IPS-15b (cell line): ENCODE results near the gene SERINC2.
"Not testable (repeated sequence)": the region's sequence is repeated elsewhere in the genome, so short reads cannot be mapped to it uniquely, and the experiment has no call there.

Experiments
- H3K27me3 ChIP-seq: one replicate; pipeline ENCODE4 v1.6.1; 2013; ENCODE audit warnings: low read length; ENCODE audit not compliant: control insufficient read depth, insufficient read depth
- H3K36me3 ChIP-seq: one replicate; pipeline ENCODE4 v1.6.1; 2013; ENCODE audit warnings: low read length; ENCODE audit not compliant: control insufficient read depth, insufficient read depth
- H3K4me1 ChIP-seq: one replicate; pipeline ENCODE4 v1.6.1; 2013; ENCODE audit warnings: mild to moderate bottlenecking, low read length; ENCODE audit not compliant: control insufficient read depth, insufficient read depth
- H3K4me3 ChIP-seq: one replicate; pipeline ENCODE4 v1.5.1; 2013; ENCODE audit warnings: low read depth, low read length
- H3K9ac ChIP-seq: one replicate; pipeline ENCODE4 v1.6.1; 2013; ENCODE audit warnings: low read depth, mild to moderate bottlenecking, low read length
- H3K9me3 ChIP-seq: one replicate; pipeline ENCODE4 v1.6.1; 2013; ENCODE audit warnings: mild to moderate bottlenecking, low read length; ENCODE audit not compliant: control insufficient read depth, insufficient read depth

Gene SERINC2

GRCh38 chr1:31429583-31429982, 16.6 kb downstream of the SERINC2 start:
- Histone ChIP-seq H3K36me3 (peaks cover 2% of the 10 kb centered on the region), H3K4me1 (peaks cover 2% of the 10 kb centered on the region), H3K9ac (no peak overlapping the region), H3K4me3 (no peak overlapping the region), H3K27me3 (no peaks in the 10 kb centered on the region), H3K9me3 (no peaks in the 10 kb centered on the region)

GRCh38 chr1:31431351-31432257, 18.6 kb downstream of the SERINC2 start:
- H3K36me3 ChIP-seq, H3K4me3 ChIP-seq, H3K9me3 ChIP-seq, H3K27me3 ChIP-seq, H3K4me1 ChIP-seq, H3K9ac ChIP-seq: not testable (repeated sequence)

- Histone ChIP-seq H3K27me3 (no peaks in the 10 kb centered on the region), H3K9ac (no peak overlapping the region), H3K4me3 (no peak overlapping the region), H3K9me3 (no peaks in the 10 kb centered on the region), H3K36me3 (peaks cover 2% of the 10 kb centered on the region), H3K4me1 (peaks cover 2% of the 10 kb centered on the region)
These were observed 19.8 kb downstream of the SERINC2 start for GRCh38 chr1:31432592-31433395.

GRCh38 chr1:31433396-31433930, 20.4 kb downstream of the SERINC2 start:
- Histone ChIP-seq H3K27me3 (no peaks in the 10 kb centered on the region), H3K36me3 (peaks cover 2% of the 10 kb centered on the region), H3K9ac (no peak overlapping the region), H3K9me3 (no peaks in the 10 kb centered on the region), H3K4me1 (peaks cover 2% of the 10 kb centered on the region), H3K4me3 (no peak overlapping the region)

- H3K4me1 ChIP-seq = peaks cover 2% of the 10 kb centered on the region
- no peaks in the 10 kb centered on the region for H3K27me3 ChIP-seq
- no peaks in the 10 kb centered on the region for H3K9me3 ChIP-seq
- H3K9ac ChIP-seq = no peak overlapping the region
- no peak overlapping the region for H3K4me3 ChIP-seq
- peaks cover 2% of the 10 kb centered on the region for H3K36me3 ChIP-seq
These were observed 21.3 kb downstream of the SERINC2 start for GRCh38 chr1:31434101-31434871.

- Histone ChIP-seq H3K4me3 (no peak overlapping the region), H3K9me3 (no peaks in the 10 kb centered on the region), H3K4me1 (peaks cover 2% of the 10 kb centered on the region), H3K27me3 (no peaks in the 10 kb centered on the region), H3K36me3 (no peaks in the 10 kb centered on the region), H3K9ac (no peak overlapping the region)
These were observed 22.0 kb downstream of the SERINC2 start for GRCh38 chr1:31434979-31435378.

GRCh38 chr1:31435471-31436409, 22.7 kb downstream of the SERINC2 start:
- no peaks in the 10 kb centered on the region for H3K27me3 ChIP-seq
- peaks cover 2% of the 10 kb centered on the region for H3K4me1 ChIP-seq
- no peaks in the 10 kb centered on the region for H3K9me3 ChIP-seq
- H3K9ac ChIP-seq = no peak overlapping the region
- no peaks in the 10 kb centered on the region for H3K36me3 ChIP-seq
- H3K4me3 ChIP-seq = no peak overlapping the region

- Histone ChIP-seq H3K4me3 (no peak overlapping the region), H3K27me3 (no peaks in the 10 kb centered on the region), H3K36me3 (no peaks in the 10 kb centered on the region), H3K9me3 (no peaks in the 10 kb centered on the region), H3K4me1 (peaks cover 2% of the 10 kb centered on the region), H3K9ac (no peak overlapping the region)
These were observed 23.8 kb downstream of the SERINC2 start for GRCh38 chr1:31436596-31437432.

- no peaks in the 10 kb centered on the region for H3K9me3 ChIP-seq
- H3K36me3 ChIP-seq = no peaks in the 10 kb centered on the region
- peaks cover 2% of the 10 kb centered on the region for H3K4me1 ChIP-seq
- no peak overlapping the region for H3K4me3 ChIP-seq
- no peak overlapping the region for H3K9ac ChIP-seq
- no peaks in the 10 kb centered on the region for H3K27me3 ChIP-seq
These were observed 24.5 kb downstream of the SERINC2 start for GRCh38 chr1:31437433-31438037.

GRCh38 chr1:31439276-31439675, 26.3 kb downstream of the SERINC2 start:
- H3K9me3 ChIP-seq = no peaks in the 10 kb centered on the region
- H3K4me1 ChIP-seq = peaks cover 2% of the 10 kb centered on the region
- H3K9ac ChIP-seq = no peak overlapping the region
- no peaks in the 10 kb centered on the region for H3K27me3 ChIP-seq
- no peaks in the 10 kb centered on the region for H3K36me3 ChIP-seq
- no peak overlapping the region for H3K4me3 ChIP-seq
